Measurements from ENCODE around the gene S100P. TPM values are rescaled to one million over a fixed set of nuclear protein-coding genes. Genes with fewer than 3 reads are reported as not detected.

S100P gene
- total RNA-seq, 4 donors from 2014 or later = 15.8 to 65.8 (median 51.8) TPM

- Histone ChIP-seq H3K9me3 (no peaks in the 10 kb centered on the region), H3K4me3 (peak overlapping the region; percentile 27 to 65 (median 40)), H3K4me1 (peaks cover 0 to 23% (median 10%) of the 10 kb centered on the region in 3 donors), H3K36me3 (no peaks in the 10 kb centered on the region), H3K27ac (peak overlapping the region; percentile 40 to 79 (median 71)), H3K27me3 (peaks cover 0 to 8% (median 0%) of the 10 kb centered on the region in 4 donors)
- 0 to 2% methylated on average over 9 to 16 of the region's 52 CpGs for WGBS, 2 donors
- intact Hi-C loops (cut with DNase I) = no loop called here
- no peak for DNase-seq
- TF ChIP-seq POLR2A (IDR thresholded peaks at IDR 0.05) (no peak), CTCF (IDR thresholded peaks at IDR 0.05) (no peak)
Measured at GRCh38 chr4:6658597-6659075, 35.0 kb upstream of the S100P start.

DNA sequence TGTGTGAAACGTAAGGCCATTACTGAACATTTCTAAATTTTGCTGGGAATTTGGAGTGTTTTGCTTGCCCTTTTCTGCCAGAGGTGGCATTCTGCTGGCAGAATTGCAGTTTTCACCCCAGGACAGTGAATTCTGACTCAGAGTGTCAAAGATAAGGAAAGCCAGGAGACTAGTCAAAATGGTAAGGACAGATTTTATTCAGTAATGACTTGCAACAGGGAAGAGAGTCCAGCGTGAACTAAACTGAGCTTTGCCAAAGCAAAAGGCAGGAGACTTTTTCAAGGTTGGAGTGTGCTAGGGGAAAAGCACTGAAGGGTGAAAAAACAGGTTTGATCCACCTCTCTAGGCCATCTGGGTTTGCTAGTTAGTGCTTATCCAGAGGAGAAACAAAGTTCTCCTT lies 33.8 kb upstream of the S100P start:
- no peak for DNase-seq
- peaks cover 6 to 36% (median 17%) of the 10 kb centered on the region in 3 donors for H3K4me1 ChIP-seq
- H3K27me3 ChIP-seq = peaks cover 0 to 21% (median 2%) of the 10 kb centered on the region in 4 donors
- H3K27ac ChIP-seq = no peak overlapping the region
- H3K9me3 ChIP-seq = no peaks in the 10 kb centered on the region
- H3K36me3 ChIP-seq = no peaks in the 10 kb centered on the region
- intact Hi-C loops (cut with DNase I) = no loop called here
- WGBS, 2 donors = 91% methylated on average over 2 of the region's 2 CpGs
- no peak overlapping the region for H3K4me3 ChIP-seq
- TF ChIP-seq POLR2A (IDR thresholded peaks at IDR 0.05) = no peak
- TF ChIP-seq CTCF (IDR thresholded peaks at IDR 0.05) = no peak

DNA sequence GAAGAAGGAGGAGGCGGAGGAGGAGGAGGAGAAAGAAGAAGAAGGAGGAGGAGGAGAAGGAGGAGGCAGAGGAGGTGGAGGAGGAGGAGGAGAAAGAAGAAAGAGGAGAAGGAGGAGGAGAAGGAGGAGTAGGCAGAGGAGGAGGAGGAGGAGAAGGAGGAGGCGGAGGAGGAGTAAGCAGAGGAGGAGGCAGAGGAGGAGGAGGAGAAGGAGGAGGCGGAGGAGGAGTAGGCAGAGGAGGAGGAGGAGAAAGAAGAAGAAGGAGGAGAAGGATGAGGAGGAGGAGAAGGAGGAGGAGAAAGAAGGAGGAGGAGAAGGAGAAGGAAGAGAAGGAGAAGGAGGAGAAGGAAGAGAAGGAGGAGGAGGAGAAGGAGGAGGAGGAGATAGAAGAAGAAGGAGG lies 33.2 kb upstream of the S100P start:
- WGBS, 2 donors = 76 to 90% methylated on average over 3 of the region's 3 CpGs
- Histone ChIP-seq H3K36me3 (no peaks in the 10 kb centered on the region), H3K4me3 (no peak overlapping the region), H3K27ac (no peak overlapping the region), H3K27me3 (peaks cover 0 to 25% (median 2%) of the 10 kb centered on the region in 4 donors), H3K9me3 (no peaks in the 10 kb centered on the region), H3K4me1 (peaks cover 6 to 36% (median 17%) of the 10 kb centered on the region in 3 donors)
- intact Hi-C loops (cut with DNase I) = no loop called here
- DNase-seq = no peak
- TF ChIP-seq CTCF (IDR thresholded peaks at IDR 0.05) (no peak), POLR2A (IDR thresholded peaks at IDR 0.05) (no peak)

DNA sequence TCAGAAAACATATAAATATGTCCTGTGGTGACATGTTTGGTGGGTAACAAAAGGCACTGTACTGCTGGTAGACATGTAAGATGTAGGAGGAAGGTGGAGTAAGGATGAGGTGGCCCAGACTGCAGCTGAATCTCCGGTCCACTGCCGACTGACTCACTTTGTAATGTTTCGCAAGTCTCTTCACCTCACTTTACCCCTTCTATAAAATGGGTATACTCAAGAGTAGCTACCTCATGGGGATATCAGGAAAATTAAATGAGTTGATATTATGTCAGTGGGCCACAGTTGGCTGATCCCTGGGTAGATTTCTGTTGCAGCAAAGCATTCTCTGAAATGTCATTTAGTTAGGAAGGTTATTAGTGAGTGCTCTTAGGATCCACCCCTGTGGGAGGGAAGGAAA lies 31.1 kb upstream of the S100P start:
- Histone ChIP-seq H3K36me3 (no peaks in the 10 kb centered on the region), H3K9me3 (no peaks in the 10 kb centered on the region), H3K27ac (no peak overlapping the region), H3K4me1 (peaks cover 6 to 36% (median 17%) of the 10 kb centered on the region in 3 donors), H3K27me3 (peaks cover 0 to 32% (median 2%) of the 10 kb centered on the region in 4 donors), H3K4me3 (no peak overlapping the region)
- 75 to 76% methylated on average over 3 of the region's 3 CpGs for WGBS, 2 donors
- no peak for DNase-seq
- intact Hi-C loops (cut with DNase I) = no loop called here
- TF ChIP-seq POLR2A (IDR thresholded peaks at IDR 0.05) = no peak
- TF ChIP-seq CTCF (IDR thresholded peaks at IDR 0.05) = no peak

DNA sequence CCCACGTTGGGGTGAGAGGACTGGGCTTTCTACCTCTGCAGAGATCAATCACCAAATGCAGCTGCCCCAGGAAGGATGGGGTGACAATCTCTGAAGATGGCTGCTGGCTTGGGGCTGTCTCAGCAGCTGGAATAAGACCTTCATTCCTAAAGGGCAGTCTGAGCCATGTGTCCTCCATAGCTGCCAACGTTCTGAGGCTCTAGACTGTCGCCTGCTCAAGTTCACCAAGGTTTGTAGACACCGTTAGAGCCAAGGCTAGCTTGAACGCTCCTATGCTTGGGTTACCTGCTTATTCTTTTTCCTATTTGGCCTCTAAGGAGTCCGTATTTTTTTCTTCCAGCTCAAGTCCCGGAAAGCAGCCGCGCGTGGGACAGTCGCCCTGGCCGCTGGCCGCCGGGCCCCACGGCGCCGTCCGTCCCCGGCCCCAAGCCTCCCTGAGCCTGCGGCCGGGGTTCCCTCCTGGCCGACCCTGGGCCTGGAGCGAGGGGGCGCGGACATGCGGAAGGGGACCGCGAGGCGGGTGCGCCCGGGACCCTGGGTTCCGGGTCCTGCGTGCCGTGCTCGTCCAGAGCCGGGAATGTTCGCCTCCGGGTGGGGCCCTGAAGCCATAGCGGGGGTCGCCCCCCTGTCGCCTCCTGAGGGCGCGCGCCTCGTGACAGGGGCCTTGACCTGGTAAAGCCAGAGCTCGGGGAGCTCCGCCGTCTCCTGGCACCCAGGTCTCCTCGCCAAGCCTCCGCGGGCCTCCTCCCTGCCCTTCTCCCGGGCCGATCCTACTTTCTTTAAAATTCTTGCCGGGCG lies 29.9 kb upstream of the S100P start:
- Histone ChIP-seq H3K4me1 (peaks cover 6 to 38% (median 12%) of the 10 kb centered on the region in 3 donors), H3K9me3 (no peaks in the 10 kb centered on the region), H3K36me3 (peaks cover 0 to 5% (median 0%) of the 10 kb centered on the region in 3 donors), H3K27ac (no peak overlapping the region), H3K4me3 (peak overlapping the region; percentile 7 to 60 (median 29)), H3K27me3 (peaks cover 0 to 32% (median 2%) of the 10 kb centered on the region in 4 donors)
- no peak for DNase-seq
- WGBS, 2 donors = 28 to 57% methylated on average over 7 to 29 of the region's 55 CpGs
- intact Hi-C loops (cut with DNase I) = no loop called here
- TF ChIP-seq POLR2A (IDR thresholded peaks at IDR 0.05) (no peak), CTCF (IDR thresholded peaks at IDR 0.05) (no peak)
